HepG2 (cell line): ENCODE measurements around the gene CCND1. TPM values are rescaled to one million over a fixed set of nuclear protein-coding genes. Genes with fewer than 3 reads are reported as not detected.
A peak's percentile ranks its signal among the peaks of the same experiment; 100 is the strongest.

Experiments used
- ATAC-seq: fragments of 200-7000 bp; cut with Tn5 transposase; 3 replicates; pipeline ENCODE4 v1.9.1; 2020; ENCODE audit warnings: mild to moderate bottlenecking, moderate library complexity
- BruUV-seq: library from RNA; stranded (reverse); fragments of 400-500 nt; replicated peaks from 2 replicates; lab custom pipeline; 2021; lab: Mats Ljungman, UMichigan
- CTCF ChIA-PET: fragments of 300-600 bp; formaldehyde crosslinking; extraction: SDS; loops from one replicate; lab custom pipeline; 2021; ENCODE audit warnings: low total read pairs, inconsistent platforms, low intra/inter-chr PET ratio; lab: Yijun Ruan, JAX
- POLR2A ChIA-PET: fragments of 350-600 bp; sonication (Branson Sonifier 250); formaldehyde crosslinking; loops from one replicate; lab custom pipeline; 2020; ENCODE audit warnings: antibody characterized with exemption, inconsistent platforms; lab: Yijun Ruan, JAX
- DNase-seq: peaks from one replicate; pipeline ENCODE4 v3.0.0-alpha.2; 2015; ENCODE audit warnings: low spot score
- FAIRE-seq: peaks from 3 replicates; lab custom pipeline; 2011; peaks lifted over from hg19 to GRCh38; lab: Jason Lieb, UNC
- H2AFZ ChIP-seq: one replicate; pipeline ENCODE4 v1.6.1; 2011; ENCODE audit warnings: low read length, inconsistent platforms
- H3K27ac ChIP-seq: fragments of 300-600 bp; 3 replicates; pipeline ENCODE4 v1.8.0; 2011; ENCODE audit warnings: mixed run types, mild to moderate bottlenecking, mixed read lengths, low read length, inconsistent platforms; ENCODE audit not compliant: insufficient read depth; ENCODE audit errors: extremely low read length
- H3K27me3 ChIP-seq, 2 experiments: fragments of 200-600 bp in 1 of 2; 2 replicates in 1 of 2; 3 replicates in 1 of 2; pipeline versions ENCODE4 v1.6.0 to v1.8.0; 2011; ENCODE audit warnings: low read length in 2 of 2, mild to moderate bottlenecking in 2 of 2, moderate library complexity in 2 of 2, inconsistent platforms in 1 of 2; ENCODE audit not compliant: insufficient read depth in 2 of 2, control insufficient read depth in 1 of 2
- H3K36me3 ChIP-seq, 2 experiments: fragments of 200-600 bp in 1 of 2; replicated peaks in 1 of 2; 2 replicates in 1 of 2; 3 replicates in 1 of 2; pipeline versions ENCODE4 v1.5.1 to v1.8.0; 2011; ENCODE audit warnings: low read length in 2 of 2, inconsistent platforms in 1 of 2; ENCODE audit not compliant: insufficient read depth in 2 of 2, control insufficient read depth in 1 of 2
- H3K4me1 ChIP-seq: 2 replicates; pipeline ENCODE4 v1.5.1; 2012; ENCODE audit warnings: low read length, inconsistent platforms; ENCODE audit not compliant: insufficient read depth
- H3K4me2 ChIP-seq: 2 replicates; pipeline ENCODE4 v1.6.0; 2011; ENCODE audit warnings: low read depth, low read length, inconsistent platforms
- H3K4me3 ChIP-seq, 3 experiments: fragments of 200-600 bp in 1 of 3; sonication (generic), shearing (Covaris generic) in 1 of 3; replicated peaks in 1 of 3; 2 replicates each; pipeline ENCODE4 v1.5.1; 2011 to 2016; ENCODE audit warnings: low read length in 3 of 3, inconsistent platforms in 2 of 3, low read depth in 2 of 3, mild to moderate bottlenecking in 2 of 3, control low read depth in 1 of 3, mixed read lengths in 1 of 3; ENCODE audit not compliant: insufficient read depth in 1 of 3
- H3K79me2 ChIP-seq: one replicate; pipeline ENCODE4 v1.6.1; 2011; ENCODE audit warnings: low read length, inconsistent platforms; ENCODE audit not compliant: insufficient read depth
- H3K9ac ChIP-seq: 2 replicates; pipeline ENCODE4 v1.6.0; 2011; ENCODE audit warnings: mild to moderate bottlenecking, low read depth, low read length, inconsistent platforms; ENCODE audit not compliant: insufficient read depth
- H3K9me3 ChIP-seq: 2 replicates; pipeline ENCODE4 v1.5.1; 2012; ENCODE audit warnings: mild to moderate bottlenecking, low read length
- H4K20me1 ChIP-seq: 2 replicates; pipeline ENCODE4 v1.6.0; 2011; ENCODE audit warnings: inconsistent platforms, mild to moderate bottlenecking, low read length, moderate library complexity; ENCODE audit not compliant: insufficient read depth
- ATF3 ChIP-seq: sonication (generic); formaldehyde crosslinking; IDR thresholded peaks from 2 replicates; pipeline ENCODE4 v1.4.0; 2020; ENCODE audit warnings: missing genetic modification reagents
- ERF ChIP-seq: IDR thresholded peaks from 2 replicates; pipeline ENCODE4 v1.6.1; 2018; ENCODE audit warnings: missing biosample characterization, missing genetic modification reagents
- KDM6A ChIP-seq: IDR thresholded peaks from 2 replicates; pipeline ENCODE4 v1.6.1; 2016; ENCODE audit warnings: low read depth
- PAWR ChIP-seq: sonication (generic); formaldehyde crosslinking; IDR thresholded peaks from 2 replicates; pipeline ENCODE4 v1.4.0; 2020; ENCODE audit warnings: missing genetic modification reagents, mild to moderate bottlenecking, borderline replicate concordance
- PCBP1 ChIP-seq: fragments of 200-400 bp; formaldehyde crosslinking; IDR thresholded peaks from 2 replicates; pipeline ENCODE4 v1.6.1; 2017; ENCODE audit warnings: mild to moderate bottlenecking, low read depth, low read length, borderline replicate concordance
- RFX1 ChIP-seq: fragments of 450-650 bp; IDR thresholded peaks from 2 replicates; pipeline ENCODE4 v1.6.1; 2017
- SRSF1 ChIP-seq: fragments of 200-400 bp; formaldehyde crosslinking; optimal IDR thresholded peaks from 2 replicates; pipeline ENCODE3; 2017; ENCODE audit warnings: mild to moderate bottlenecking, low read depth, low read length, moderate library complexity
- ZMAT5 ChIP-seq: sonication (generic); formaldehyde crosslinking; IDR thresholded peaks from 2 replicates; pipeline ENCODE4 v1.5.0; 2020; ENCODE audit warnings: mild to moderate bottlenecking, low read depth, missing genetic modification reagents, borderline replicate concordance
- ZNF350 ChIP-seq: sonication (generic); formaldehyde crosslinking; IDR thresholded peaks from 2 replicates; pipeline ENCODE4 v1.4.0; 2020; ENCODE audit warnings: mild to moderate bottlenecking, low read depth, missing genetic modification reagents, borderline replicate concordance
- ZNF607 ChIP-seq: sonication (generic); formaldehyde crosslinking; IDR thresholded peaks from 2 replicates; pipeline ENCODE4 v1.5.1; 2020; ENCODE audit warnings: missing genetic modification reagents, mild to moderate bottlenecking, borderline replicate concordance
- ZNF761 ChIP-seq: sonication (generic); formaldehyde crosslinking; conservative IDR thresholded peaks from 2 replicates; pipeline ENCODE4 v1.4.0; 2020; ENCODE audit warnings: mild to moderate bottlenecking, missing genetic modification reagents
- WGBS: methylation state at CpG from one replicate; pipeline ENCODE4 v1.1.6; 2017; ENCODE audit warnings: low lambda C conversion rate; 5-methylcytosine and 5-hydroxymethylcytosine counted together
- in situ Hi-C: cut with HindIII; loops from 2 replicates; pipeline ENCODE4 v1.10.0; 2017; ENCODE audit warnings: low pct_unique_long_range_greater_than_20kb; ENCODE audit not compliant: extremely low pct_ligation_motif_present
- intact Hi-C: fragments of 100-400 bp; cut with micrococcal nuclease; formaldehyde crosslinking; loops from one replicate; pipeline ENCODE4 v1.10.0; 2022; ENCODE audit not compliant: unreplicated experiment
- polyA plus RNA-seq, 8 experiments: library from polyadenylated mRNA; depleted of rRNA in 3 of 8; stranded (reverse) in 7 of 8; unstranded in 1 of 8; fragments of >200 nt; fragmentation: Illumina TruSeq in 4 of 8; extraction: Trizol in 4 of 8; gene quantifications; 2 replicates each; pipeline versions ENCODE4 v1.2.1 to v1.2.3, GENCODE V29; 2011 to 2016; ENCODE audit warnings: low read depth in 4 of 8, missing spikeins in 1 of 8, mixed read lengths in 1 of 8; ENCODE audit not compliant: insufficient read depth in 1 of 8
- total RNA-seq, 5 experiments: library from RNA; depleted of rRNA; stranded (reverse); fragments of >200 nt; fragmentation: Illumina TruSeq; extraction: Trizol; gene quantifications; 2 replicates each; pipeline ENCODE4 v1.2.3, GENCODE V29; 2016; ENCODE audit warnings: low read depth in 1 of 5
- TF ChIP-seq, protein P1 (sequence below): sonication (generic); formaldehyde crosslinking; IDR thresholded peaks from 2 replicates; pipeline ENCODE4 v1.4.0; 2020; ENCODE audit warnings: missing genetic modification reagents
- TF ChIP-seq, protein P2 (sequence below): sonication (generic); formaldehyde crosslinking; IDR thresholded peaks from 2 replicates; pipeline ENCODE4 v1.5.0; 2020; ENCODE audit warnings: mild to moderate bottlenecking, missing genetic modification reagents
- TF ChIP-seq, protein P3 (sequence below): sonication (generic); formaldehyde crosslinking; IDR thresholded peaks from 2 replicates; pipeline ENCODE4 v1.5.0; 2020; ENCODE audit warnings: missing genetic modification reagents

The CCND1 gene
- total and polyA plus RNA-seq, 2 of the 13 experiments (the other 11 are each of a cell fraction or from before 2014, with no cell fraction given) = 107 to 136 TPM

DNA sequence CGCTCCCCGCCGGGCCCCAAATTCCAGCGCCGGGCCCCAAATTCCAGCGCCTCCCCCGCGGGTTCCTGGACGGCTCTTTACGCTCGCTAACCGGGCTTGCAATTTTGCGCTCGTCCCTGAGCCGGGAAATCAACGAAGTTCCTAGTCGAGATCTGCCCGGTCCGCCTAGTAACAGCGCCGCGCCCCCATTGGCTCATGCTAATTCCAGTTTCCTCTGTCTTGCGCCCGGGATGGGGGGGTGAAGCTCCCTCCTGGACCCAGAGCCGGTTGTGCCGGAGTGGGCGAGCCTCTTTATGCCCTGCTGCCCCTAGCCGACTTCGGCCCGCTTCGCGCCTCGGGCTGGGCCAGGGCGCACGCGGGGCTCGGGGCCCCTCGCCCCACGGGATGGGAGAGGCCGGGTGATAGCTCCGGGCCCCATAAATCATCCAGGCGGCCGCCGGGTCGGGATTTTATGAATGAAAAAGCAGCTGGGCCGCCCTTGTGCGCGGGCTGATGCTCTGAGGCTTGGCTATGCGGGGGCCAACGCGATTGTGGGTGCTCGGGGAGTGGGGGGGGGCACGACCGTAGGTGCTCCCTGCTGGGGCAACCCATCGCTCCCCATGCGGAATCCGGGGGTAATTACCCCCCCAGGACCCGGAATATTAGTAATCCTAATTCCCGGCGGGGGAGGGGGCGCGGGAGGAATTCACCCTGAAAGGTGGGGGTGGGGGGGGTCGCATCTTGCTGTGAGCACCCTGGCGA, 1.8 kb upstream of the CCND1 start:
- Histone ChIP-seq H3K9me3 (no peaks in the 10 kb centered on the region), H3K27ac (peak overlapping the region; percentile 53), H3K79me2 (peaks cover 18% of the 10 kb centered on the region), H4K20me1 (peaks cover 12% of the 10 kb centered on the region), H3K9ac (peak overlapping the region; percentile 77), H3K4me2 (peak overlapping the region; percentile 99), H2AFZ (no peak overlapping the region), H3K4me1 (peaks cover 17% of the 10 kb centered on the region), H3K4me3 (peak overlapping the region; percentile 64 to 99 (median 85)), H3K36me3 (peaks cover 5 to 7% of the 10 kb centered on the region in 2 experiments; a peak in 3 of 5 replicates), H3K27me3 (peaks cover 0 to 11% of the 10 kb centered on the region in 2 experiments; a peak in 3 of 5 replicates)
- peak; percentile 34 for FAIRE-seq
- CTCF ChIA-PET = no interaction called here
- POLR2A ChIA-PET = interaction anchor here (0.7 to 1.9 kb wide), 12 partner anchors 16 to 516 kb away, joined by 3 to 9 read pairs (median 4); partner anchors contain the start of gene LTO1
- no TSS peak for BruUV-seq
- DNase-seq = peak; percentile 90
- in situ Hi-C loops = loop anchor here (25.0 kb wide), 1 partner anchor 202 kb away; no protein-coding TSS in a partner anchor
- ATAC-seq = peak; percentile 66
- 4% methylated on average over 16 of the region's 64 CpGs for WGBS
- intact Hi-C loops = loop anchor here (5.0 kb wide), 1 partner anchor 62 kb away; no protein-coding TSS in a partner anchor
- TF ChIP-seq PCBP1 (no peak), ZMAT5 (CRISPR knock-in tag) (no peak), RFX1 (no peak), ZNF761 (CRISPR knock-in tag) (no peak), ERF (CRISPR knock-in tag) (peak; percentile 37; the same call in 1 of the 2 replicates), PAWR (no peak), ATF3 (no peak), KDM6A (no peak), ZNF350 (CRISPR knock-in tag) (no peak; the same call in 1 of the 2 replicates), ZNF607 (no peak), SRSF1 (peak; percentile 83)
- TF ChIP-seq, protein P1, sequence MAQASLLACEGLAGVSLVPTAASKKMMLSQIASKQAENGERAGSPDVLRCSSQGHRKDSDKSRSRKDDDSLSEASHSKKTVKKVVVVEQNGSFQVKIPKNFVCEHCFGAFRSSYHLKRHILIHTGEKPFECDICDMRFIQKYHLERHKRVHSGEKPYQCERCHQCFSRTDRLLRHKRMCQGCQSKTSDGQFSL (CRISPR knock-in tag) = peak; percentile 94
- TF ChIP-seq, protein P2, sequence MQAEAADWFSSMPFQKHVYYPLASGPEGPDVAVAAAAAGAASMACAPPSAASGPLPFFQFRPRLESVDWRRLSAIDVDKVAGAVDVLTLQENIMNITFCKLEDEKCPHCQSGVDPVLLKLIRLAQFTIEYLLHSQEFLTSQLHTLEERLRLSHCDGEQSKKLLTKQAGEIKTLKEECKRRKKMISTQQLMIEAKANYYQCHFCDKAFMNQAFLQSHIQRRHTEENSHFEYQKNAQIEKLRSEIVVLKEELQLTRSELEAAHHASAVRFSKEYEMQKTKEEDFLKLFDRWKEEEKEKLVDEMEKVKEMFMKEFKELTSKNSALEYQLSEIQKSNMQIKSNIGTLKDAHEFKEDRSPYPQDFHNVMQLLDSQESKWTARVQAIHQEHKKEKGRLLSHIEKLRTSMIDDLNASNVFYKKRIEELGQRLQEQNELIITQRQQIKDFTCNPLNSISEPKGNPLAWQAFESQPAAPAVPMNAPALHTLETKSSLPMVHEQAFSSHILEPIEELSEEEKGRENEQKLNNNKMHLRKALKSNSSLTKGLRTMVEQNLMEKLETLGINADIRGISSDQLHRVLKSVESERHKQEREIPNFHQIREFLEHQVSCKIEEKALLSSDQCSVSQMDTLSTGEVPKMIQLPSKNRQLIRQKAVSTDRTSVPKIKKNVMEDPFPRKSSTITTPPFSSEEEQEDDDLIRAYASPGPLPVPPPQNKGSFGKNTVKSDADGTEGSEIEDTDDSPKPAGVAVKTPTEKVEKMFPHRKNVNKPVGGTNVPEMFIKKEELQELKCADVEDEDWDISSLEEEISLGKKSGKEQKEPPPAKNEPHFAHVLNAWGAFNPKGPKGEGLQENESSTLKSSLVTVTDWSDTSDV = no peak
- TF ChIP-seq, protein P3, sequence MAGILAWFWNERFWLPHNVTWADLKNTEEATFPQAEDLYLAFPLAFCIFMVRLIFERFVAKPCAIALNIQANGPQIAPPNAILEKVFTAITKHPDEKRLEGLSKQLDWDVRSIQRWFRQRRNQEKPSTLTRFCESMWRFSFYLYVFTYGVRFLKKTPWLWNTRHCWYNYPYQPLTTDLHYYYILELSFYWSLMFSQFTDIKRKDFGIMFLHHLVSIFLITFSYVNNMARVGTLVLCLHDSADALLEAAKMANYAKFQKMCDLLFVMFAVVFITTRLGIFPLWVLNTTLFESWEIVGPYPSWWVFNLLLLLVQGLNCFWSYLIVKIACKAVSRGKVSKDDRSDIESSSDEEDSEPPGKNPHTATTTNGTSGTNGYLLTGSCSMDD (CRISPR knock-in tag) = no peak
